Peyer's patch (tissue), 4 donors: ENCODE measurements around the gene MSI2. TPM values are rescaled to one million over a fixed set of nuclear protein-coding genes. Genes with fewer than 3 reads are reported as not detected.

Experiments used
- DNase-seq, 3 donors: peaks; one replicate each; pipeline ENCODE4 v3.0.0-alpha.2; 2017 to 2019
- H3K27ac ChIP-seq, 4 donors: fragments of 200-600 bp; sonication (generic); one replicate each; pipeline ENCODE4 v1.5.1; 2016 to 2019
- H3K27me3 ChIP-seq, 2 donors: fragments of 200-600 bp; sonication (generic); one replicate each; pipeline ENCODE4 v1.5.1; 2019
- H3K36me3 ChIP-seq, 3 donors: fragments of 200-600 bp; sonication (generic); one replicate each; pipeline ENCODE4 v1.5.1; 2016 to 2019
- H3K4me1 ChIP-seq, 4 donors: fragments of 200-600 bp; sonication (generic); one replicate each; pipeline ENCODE4 v1.5.1; 2016 to 2019
- H3K4me3 ChIP-seq, 4 donors: fragments of 200-600 bp; sonication (generic); 1 replicate in 3 of 4; 2 replicates in 1 of 4; pipeline ENCODE4 v1.5.1; 2016 to 2019; ENCODE audit warnings: mild to moderate bottlenecking in 1 of 4
- H3K9me3 ChIP-seq, 4 donors: fragments of 200-600 bp; sonication (generic); one replicate each; pipeline ENCODE4 v1.5.1; 2016 to 2019; ENCODE audit warnings: mild to moderate bottlenecking in 1 of 4
- POLR2A ChIP-seq, 2 donors: fragments of 450-650 bp; IDR thresholded peaks; one replicate each; pipeline ENCODE4 v1.5.1; 2017; ENCODE audit warnings: antibody characterized with exemption in 2 of 2, mild to moderate bottlenecking in 2 of 2, moderate library complexity in 2 of 2
- total RNA-seq, 4 donors: library from RNA; depleted of rRNA; stranded (reverse); fragments of >200 nt; gene quantifications; one replicate each; pipeline ENCODE4 v1.1.0, GENCODE V29; 2016
- TF ChIP-seq, protein P1 (sequence below), 6 experiments: fragments of 450-650 bp in 4 of 6; fragments of 200-600 bp in 2 of 6; sonication (generic) in 1 of 6; IDR thresholded peaks; one replicate each; pipeline ENCODE4 v1.5.1; 2017 to 2019; ENCODE audit warnings: antibody characterized with exemption in 6 of 6, mild to moderate bottlenecking in 3 of 6, moderate library complexity in 1 of 6

Gene MSI2
- total RNA-seq, 4 donors from 2014 or later: 25.9 to 39.0 (median 29.2) TPM

DNA sequence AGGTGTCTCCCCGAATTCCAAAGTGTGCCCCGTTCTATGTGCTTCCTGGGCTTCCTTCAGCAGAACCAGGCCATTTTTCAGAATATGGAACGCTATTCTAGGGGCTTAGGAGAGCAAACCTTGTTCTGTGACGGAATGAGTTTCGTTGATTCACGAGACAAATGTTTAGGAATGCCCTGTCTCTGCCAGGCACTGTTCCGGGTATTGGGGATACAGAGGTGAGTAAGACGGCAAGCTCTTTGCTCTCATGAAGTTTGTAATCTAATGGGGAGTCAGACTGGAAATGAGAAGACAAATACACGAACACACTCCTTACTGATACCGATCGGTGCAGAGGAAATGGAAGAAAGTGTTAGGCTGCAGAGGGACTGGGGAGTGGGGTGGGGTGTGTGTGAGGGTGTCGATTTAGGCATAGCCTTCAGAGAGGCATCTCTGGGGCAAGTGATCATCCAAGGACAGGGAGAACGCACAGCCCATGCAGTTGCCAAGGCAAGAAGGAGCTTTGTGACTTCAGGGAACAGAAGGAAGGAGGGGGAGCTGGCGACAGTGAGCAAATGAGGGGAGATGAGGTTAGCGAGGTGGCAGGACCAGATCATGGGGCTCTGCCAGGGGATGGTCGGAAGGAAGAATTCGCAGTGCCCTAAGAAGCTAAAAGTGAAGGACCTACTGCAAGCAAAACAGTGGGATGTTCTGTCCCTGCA lies 189.6 kb downstream of the MSI2 start:
- DNase-seq: no peak
- Histone ChIP-seq H3K4me3 (no peak overlapping the region), H3K4me1 (peaks cover 0 to 12% (median 2%) of the 10 kb centered on the region in 4 donors), H3K27ac (no peak overlapping the region), H3K27me3 (no peaks in the 10 kb centered on the region), H3K36me3 (no peaks in the 10 kb centered on the region), H3K9me3 (no peaks in the 10 kb centered on the region)
- TF ChIP-seq, protein P1, sequence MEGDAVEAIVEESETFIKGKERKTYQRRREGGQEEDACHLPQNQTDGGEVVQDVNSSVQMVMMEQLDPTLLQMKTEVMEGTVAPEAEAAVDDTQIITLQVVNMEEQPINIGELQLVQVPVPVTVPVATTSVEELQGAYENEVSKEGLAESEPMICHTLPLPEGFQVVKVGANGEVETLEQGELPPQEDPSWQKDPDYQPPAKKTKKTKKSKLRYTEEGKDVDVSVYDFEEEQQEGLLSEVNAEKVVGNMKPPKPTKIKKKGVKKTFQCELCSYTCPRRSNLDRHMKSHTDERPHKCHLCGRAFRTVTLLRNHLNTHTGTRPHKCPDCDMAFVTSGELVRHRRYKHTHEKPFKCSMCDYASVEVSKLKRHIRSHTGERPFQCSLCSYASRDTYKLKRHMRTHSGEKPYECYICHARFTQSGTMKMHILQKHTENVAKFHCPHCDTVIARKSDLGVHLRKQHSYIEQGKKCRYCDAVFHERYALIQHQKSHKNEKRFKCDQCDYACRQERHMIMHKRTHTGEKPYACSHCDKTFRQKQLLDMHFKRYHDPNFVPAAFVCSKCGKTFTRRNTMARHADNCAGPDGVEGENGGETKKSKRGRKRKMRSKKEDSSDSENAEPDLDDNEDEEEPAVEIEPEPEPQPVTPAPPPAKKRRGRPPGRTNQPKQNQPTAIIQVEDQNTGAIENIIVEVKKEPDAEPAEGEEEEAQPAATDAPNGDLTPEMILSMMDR (IDR thresholded peaks at IDR 0.05): no peak
- TF ChIP-seq POLR2A (IDR thresholded peaks at IDR 0.05): no peak

DNA sequence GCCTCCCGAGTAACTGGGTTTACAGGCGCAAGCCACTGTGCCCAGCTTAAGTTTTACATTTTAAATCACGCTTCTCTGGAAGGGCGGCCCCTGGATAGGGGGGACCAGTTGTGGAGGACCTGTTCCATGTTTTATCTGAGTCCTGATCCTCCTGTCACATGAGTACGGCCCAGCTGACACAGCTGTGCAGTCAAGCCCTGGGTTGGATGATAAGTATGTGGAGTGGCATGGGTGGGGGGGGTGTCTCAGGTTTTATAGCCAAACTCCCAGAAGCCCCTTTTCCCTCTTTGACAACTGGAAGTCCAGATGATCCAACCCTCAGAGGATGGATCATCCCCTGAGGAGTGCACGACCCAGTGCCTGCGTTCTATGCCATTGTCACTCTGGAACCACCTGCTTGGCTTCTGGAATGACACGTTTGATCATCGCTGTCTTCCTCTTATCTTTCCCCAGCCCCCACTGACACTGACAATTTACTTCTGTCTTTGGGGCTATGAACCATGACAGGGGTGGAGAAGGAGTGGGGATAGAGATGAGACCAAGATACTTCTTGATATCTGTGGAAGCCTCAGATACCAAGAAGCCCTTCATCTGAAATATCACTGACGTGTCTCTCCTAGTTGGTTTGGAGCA lies 191.2 kb downstream of the MSI2 start:
- no peak for DNase-seq
- Histone ChIP-seq H3K27ac (no peak overlapping the region), H3K4me3 (no peak overlapping the region), H3K4me1 (peaks cover 0 to 7% (median 2%) of the 10 kb centered on the region in 4 donors), H3K36me3 (no peaks in the 10 kb centered on the region), H3K9me3 (no peaks in the 10 kb centered on the region), H3K27me3 (no peaks in the 10 kb centered on the region)
- TF ChIP-seq, protein P1 (IDR thresholded peaks at IDR 0.05): no peak
- no peak for TF ChIP-seq POLR2A (IDR thresholded peaks at IDR 0.05)

DNA sequence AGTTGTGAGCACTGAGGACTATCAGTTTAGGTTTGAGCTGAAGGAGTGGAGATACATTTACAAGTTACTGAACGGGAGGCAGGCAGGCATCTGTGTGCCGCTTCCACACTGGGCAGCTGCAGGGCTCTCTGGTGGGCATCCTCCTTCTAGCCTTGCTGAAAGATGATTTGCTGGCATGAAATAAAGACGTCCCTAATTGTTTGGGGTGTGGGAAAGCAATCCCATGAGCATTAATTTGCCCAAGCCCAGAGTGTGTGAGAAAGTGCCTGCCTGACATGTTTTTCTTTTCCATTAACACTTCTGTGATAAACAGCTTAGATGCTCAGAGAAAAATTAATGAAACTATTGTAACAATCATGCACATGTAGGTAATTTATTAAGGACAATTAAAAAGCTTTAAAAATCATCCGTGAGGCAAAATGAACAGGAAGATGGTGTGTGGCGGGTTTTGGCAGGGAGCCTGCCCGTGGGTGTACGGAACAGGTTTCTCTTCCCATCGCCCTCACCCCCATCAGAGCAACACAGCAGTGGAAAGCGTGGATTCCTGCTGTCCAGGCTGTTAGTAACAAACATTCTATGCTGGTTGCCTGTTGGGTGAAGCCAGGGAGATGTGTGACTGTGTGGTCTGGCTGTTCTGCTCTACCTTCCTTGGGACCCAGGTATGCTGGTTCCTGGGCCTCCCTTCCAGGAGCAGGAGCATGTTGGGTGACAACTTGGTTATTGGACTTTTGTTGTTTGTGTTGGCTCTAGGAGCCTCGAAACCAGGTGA lies 191.9 kb downstream of the MSI2 start:
- Histone ChIP-seq H3K9me3 (no peaks in the 10 kb centered on the region), H3K4me3 (no peak overlapping the region), H3K4me1 (peaks cover 0 to under 1% (median 0%) of the 10 kb centered on the region in 4 donors), H3K27ac (no peak overlapping the region), H3K27me3 (no peaks in the 10 kb centered on the region), H3K36me3 (no peaks in the 10 kb centered on the region)
- TF ChIP-seq, protein P1 (IDR thresholded peaks at IDR 0.05): no peak
- TF ChIP-seq POLR2A (IDR thresholded peaks at IDR 0.05): no peak
- DNase-seq: no peak

DNA sequence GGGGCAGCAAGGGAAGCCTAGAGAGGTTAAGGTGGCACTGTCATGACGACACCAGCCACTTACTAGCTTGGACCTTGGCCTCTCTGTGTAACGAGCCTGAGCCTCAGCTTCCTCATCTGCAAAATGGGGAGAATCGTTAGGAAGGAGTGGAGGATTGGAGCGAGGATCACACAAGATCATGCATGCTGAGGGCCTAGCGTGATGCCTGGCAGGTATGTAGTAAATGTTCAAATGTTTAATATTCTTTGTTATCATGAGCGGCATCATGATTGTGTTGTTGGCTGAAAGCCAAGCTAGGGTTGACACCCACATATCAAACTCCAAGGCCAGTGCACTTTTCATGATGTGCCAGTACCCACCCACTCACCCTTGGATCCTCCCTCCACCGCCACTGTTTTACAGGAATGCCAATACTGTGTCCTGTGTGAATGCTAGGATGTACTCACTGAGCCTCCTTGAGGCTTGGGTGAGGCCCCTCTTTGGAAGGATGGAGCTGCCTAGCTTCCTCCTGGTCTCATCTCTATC lies 192.5 kb downstream of the MSI2 start:
- H3K27ac ChIP-seq: no peak overlapping the region
- no peaks in the 10 kb centered on the region for H3K4me1 ChIP-seq
- H3K27me3 ChIP-seq: no peaks in the 10 kb centered on the region
- H3K36me3 ChIP-seq: no peaks in the 10 kb centered on the region
- TF ChIP-seq POLR2A (IDR thresholded peaks at IDR 0.05): no peak
- TF ChIP-seq, protein P1 (IDR thresholded peaks at IDR 0.05): no peak
- H3K9me3 ChIP-seq: no peaks in the 10 kb centered on the region
- DNase-seq: no peak
- no peak overlapping the region for H3K4me3 ChIP-seq

DNA sequence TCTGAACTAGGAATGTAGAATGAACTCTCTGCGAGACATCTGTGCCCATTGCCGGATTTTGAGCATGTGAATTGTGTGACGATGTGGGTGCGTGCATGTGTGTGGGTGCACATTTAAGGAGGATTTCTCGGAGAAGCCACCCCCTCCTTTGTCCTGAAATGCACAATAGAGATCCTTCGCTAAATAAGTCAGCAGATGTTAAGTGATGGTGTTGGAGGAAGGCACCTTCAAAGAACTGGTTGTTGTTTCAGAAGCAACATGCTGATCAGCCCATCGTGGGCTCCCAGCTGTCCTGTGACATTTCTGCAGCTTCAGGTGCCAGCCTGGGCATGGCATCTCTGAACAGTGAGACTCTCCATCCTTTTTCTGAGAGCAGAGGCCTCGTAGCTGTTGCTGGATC lies 194.9 kb downstream of the MSI2 start:
- no peak overlapping the region for H3K4me3 ChIP-seq
- no peaks in the 10 kb centered on the region for H3K36me3 ChIP-seq
- no peak for DNase-seq

More for the DNA sequence above, 194.9 kb downstream of the MSI2 start:
- no peak overlapping the region for H3K27ac ChIP-seq
- H3K4me1 ChIP-seq: peaks cover 0 to 8% (median 5%) of the 10 kb centered on the region in 4 donors
- H3K9me3 ChIP-seq: no peaks in the 10 kb centered on the region
- TF ChIP-seq, protein P1 (IDR thresholded peaks at IDR 0.05): no peak
- no peak for TF ChIP-seq POLR2A (IDR thresholded peaks at IDR 0.05)
- H3K27me3 ChIP-seq: no peaks in the 10 kb centered on the region
